ENCODE results near the gene NDRG2.

NDRG2 gene

DNA sequence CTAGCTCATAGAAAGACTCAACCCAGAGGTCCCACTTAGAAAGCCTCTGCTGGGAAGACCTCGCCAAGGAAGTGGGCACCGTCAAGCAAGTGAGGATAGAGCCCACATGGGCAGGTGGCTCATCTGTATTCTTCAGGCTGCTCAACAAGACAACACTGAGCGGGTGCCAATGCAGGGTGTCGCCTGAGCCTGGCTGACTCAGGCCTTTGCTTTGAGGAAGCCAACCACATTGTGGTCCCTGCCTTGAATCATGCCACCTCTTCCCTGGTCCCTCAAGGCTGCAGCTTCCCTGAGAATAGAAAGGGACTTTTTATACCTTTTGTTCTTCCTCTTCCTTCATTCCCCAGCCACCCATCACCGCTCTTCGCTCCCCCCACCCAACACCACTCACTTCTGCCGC, 11.9 kb upstream of the NDRG2 start:
- DNase-seq (ENCODE audit: low read depth in 1 of 2, low spot score in 1 of 2): no peak

DNA sequence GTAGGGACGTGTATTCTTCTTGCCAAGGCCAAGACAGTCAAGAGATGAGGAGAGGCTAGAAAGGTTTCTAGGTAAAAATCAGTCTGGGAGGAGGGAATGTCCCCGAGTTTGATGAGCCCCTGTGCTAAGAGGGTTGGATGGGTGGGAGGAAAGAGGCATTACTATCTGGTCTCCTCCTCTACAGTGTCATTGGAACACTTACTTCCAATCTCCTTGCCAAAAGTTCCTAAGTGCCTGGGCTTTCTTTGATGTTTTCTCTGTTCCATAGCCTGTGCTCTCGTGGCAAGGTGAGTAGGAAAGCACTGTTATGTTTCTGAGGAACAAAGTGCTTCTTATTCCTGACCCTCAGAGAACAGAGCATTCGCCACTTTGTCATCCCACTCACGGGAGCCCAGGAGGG, 9.8 kb upstream of the NDRG2 start, which contains the start of gene RNASE13:
TSS of gene RNASE13 (minus strand) at position 101 of the 400 bp plus-strand sequence. CDS start 519 bp downstream, outside the sequence.
- no peak for DNase-seq (ENCODE audit: low read depth in 1 of 2, low spot score in 1 of 2)

DNA sequence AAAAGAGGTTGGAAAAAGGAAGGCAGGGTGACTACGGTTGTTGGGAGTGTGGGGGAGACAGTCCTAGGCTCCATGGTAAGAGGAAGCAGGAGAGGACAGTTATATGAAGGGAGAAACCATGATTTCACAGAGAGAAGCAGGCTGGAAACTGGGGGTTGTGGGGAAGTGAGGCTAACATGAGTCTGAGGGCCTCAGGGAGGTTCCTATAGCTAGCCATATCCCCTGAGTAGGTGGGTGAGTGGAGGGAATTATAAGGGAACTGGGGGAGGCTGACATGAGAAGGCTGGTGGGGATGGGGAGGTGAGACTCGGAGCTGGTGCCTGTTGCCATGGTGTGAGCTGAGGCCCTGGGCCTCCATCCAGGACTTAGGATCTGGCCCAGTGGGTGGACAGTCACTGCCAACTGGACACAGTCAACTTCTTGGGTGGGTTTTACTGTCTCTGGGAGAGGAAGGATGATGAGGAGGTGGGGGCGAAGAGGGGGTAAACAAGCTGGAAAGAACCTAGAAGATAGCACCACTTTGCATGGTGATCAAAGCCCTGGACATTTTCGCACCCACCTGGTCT, 8.4 kb upstream of the NDRG2 start:
- DNase-seq (ENCODE audit: low read depth in 1 of 2, low spot score in 1 of 2): no peak

DNA sequence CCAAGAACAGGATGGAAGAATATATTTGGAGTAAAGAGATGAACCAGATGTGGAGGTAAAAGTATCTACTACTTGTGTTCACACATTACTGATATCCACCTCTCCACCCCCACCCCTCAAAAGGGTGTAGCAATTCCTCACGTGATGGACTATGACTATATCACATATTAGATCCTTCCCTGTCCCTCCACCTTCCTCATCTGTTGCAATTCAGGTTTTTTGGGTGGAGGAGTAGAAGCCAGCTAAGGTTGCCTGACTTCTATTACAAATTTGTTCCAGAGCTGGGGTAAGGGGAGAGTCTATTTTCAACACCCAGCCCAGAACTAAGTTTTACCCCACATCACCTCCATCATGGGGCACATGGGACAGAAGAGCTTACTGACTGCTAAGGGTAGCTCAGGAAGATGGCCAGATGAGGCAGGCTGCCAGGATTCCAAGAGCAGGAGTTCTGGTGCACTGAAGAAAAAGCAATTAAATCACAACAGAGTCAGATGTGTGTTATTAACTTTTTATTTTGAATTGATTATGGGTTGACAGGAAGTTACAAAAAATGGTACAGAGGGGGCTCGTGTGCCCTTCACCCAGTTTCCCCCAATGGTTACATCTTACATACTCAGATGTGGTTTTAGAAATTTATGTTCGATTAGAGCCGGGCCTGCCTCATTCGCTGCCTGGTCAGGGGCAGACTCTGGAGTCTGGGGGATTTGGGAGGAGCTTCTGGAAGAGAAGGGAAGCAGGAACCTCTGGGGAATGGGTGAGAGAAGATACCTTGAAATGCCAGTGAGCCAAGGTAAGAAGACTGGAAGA, 7.7 kb upstream of the NDRG2 start:
- DNase-seq (ENCODE audit: low read depth in 1 of 2, low spot score in 1 of 2): no peak

DNA sequence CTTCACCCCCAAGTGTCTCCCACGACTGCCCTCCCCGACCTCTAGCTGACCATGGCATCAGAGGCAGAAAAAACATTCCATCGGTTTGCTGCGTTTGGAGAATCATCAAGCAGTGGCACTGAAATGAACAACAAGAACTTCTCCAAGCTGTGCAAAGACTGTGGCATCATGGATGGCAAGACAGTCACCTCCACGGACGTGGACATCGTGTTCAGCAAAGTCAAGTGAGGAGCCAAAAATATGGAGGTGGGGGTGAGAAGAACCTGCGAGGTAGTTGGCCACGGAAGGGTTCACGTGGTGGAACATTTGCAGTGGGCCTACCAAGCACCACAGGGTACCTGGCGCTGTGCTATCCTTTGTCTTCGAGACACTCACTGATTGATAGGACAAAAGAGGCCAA, 5.7 kb upstream of the NDRG2 start:
- no peak for DNase-seq (ENCODE audit: low read depth in 1 of 2, low spot score in 1 of 2)

DNA sequence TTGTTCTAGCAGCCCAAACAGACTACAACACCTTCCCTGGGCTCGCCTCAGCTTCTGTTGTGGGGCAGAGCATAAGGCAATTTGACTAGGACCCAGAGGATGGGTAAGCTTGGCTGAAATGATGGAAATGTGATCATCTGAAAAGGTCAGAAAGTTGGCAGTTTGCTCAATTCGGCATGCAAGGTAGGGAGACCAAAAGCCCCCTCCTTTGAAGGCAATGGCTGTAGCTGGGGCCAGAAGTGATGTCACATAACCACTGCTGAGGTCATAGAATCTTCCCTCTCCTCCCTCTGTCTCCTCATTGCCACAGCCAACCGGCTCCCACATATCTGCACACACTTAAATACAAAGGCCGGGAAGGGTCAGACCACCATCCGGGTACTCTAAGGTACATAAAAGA, 5.1 kb upstream of the NDRG2 start, which contains the start of gene TPPP2:
TSS of gene TPPP2 (plus strand) at position 301 of the 400 bp plus-strand sequence. CDS start 365 bp downstream, outside the sequence.
- DNase-seq (ENCODE audit: low read depth in 1 of 2, low spot score in 1 of 2): no peak

DNA sequence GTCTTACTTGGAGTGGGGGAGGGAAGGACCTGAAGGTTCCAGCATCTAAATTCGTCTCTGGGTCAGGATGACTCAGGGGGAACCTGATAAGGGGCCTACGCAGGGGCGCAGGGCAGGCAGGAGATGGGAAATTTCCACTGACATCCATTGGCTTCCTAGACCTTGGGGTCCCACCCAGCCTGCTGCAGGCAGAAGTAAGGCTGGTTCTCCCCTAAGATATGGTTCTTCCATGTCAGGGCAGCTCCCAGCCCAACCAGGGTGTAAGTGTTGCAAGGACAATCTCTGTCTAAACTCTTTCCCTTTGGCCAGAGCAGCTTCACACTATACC, 2.1 kb upstream of the NDRG2 start:
- no peak for DNase-seq (ENCODE audit: low read depth in 1 of 2, low spot score in 1 of 2)

DNA sequence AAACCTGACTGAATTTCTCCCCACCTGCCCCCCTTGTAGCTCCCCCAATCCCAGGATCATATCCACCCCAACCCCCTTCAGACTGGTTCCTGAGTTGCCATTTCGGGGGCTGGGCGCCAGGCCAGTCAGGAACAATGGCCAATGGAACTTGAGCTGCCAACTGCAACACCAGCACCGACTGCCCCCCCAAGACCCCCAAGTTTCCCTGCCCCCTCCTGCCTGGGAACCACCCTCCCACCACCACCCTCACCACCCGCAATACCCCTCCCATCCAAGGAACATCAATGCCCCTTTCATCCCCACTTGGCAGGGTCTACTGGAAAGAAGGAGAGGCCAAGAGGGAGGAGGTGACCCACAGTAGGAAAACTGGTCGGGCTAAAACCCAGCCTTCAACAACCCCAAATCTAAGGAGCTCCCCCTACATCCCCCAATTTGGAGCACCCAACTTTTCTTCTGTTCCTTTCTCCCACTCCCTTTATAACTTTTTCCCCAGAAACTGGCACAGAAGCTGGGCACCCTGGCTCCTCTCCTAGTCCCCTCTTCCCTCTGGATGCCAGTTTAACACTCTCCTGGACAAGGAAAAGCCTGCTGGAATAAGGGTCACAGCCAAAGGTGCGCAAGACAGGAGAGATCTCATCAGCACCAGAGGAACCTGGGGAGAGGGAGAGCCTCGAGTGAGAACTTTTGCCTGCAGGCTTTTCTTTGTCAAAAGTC, 1.6 kb upstream of the NDRG2 start:
- no peak for DNase-seq (ENCODE audit: low read depth in 1 of 2, low spot score in 1 of 2)

DNA sequence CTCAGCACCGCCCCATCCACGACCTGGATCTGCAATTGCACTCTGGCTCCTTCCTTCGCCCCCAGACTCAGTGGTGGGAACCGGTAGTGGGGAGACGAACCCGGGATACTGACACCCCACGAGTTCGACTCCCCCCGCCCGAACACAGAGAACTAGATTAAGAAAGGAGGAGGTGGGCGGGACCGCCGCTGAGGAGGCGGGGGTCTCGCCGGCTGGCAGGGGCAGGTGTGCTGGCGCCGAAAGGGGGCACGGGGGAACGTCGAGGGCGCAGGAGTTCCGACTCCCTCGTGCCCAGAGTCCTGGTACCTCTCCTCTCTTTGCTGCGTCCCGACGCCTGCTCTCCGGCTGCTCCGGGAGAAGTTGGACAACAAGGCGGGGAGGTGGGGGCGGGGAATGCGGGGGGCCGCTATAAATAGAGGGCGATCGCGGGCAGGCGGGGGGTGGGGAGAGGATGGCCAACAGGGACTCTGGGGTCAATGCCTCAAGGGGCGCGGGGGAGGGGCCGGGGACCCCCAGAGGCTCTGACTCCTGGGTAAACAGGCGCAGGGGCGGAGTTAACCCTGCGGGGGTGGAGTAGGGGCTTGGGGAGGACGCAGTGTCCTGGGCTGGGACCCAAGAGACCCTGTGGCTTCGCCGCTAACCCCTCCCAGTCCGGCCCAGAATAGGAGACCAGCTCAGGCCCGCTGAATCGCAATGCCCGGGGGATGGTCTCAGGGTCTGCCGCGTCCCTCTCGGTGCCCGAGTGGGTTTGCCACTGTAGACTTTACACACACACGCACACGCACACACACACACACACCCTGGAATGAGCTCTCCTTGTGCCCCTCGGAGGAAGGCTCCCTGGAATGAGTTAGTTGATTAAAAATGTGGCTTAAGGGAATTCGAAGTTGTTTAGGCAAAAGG, 761 bp upstream of the NDRG2 start:
- no peak for DNase-seq (ENCODE audit: low read depth in 1 of 2, low spot score in 1 of 2)

DNA sequence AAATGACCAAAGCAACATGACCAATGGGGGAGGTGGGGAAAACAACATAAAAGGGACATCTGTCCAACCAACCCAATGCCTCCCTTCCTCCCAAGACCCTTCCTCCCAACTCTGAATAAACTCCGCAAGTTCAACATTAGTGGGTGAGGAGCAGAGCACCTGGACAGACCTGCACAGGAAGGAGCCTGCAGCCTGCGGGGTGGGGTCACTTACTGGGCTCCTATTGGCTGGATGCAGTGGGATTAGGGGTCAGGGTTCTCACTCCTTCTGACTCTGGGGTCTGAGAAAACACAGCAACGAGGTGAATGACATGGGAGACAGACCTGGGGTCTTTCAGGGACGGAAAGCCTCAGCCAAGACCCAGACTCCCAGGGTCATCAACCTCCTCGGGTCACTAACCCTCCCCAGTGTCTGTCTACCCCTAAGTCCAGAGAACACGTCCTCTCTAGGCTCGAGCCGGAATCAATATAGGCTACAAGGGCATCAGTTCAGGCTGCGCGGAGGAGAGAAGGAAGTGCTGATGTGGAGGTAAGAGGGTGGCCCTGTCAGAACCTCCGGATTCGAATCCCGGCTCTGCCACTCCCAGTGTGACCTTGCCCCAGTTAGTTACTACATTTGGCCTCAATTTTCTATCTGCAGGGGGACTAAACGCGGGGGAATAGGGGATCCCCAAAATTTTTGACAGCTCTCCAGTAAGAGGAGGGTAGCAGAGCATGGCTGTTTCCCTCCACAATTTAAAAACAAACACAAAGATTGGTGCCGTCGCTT, 860 bp downstream of the NDRG2 start:
- DNase-seq (ENCODE audit: low read depth in 1 of 2, low spot score in 1 of 2): no peak

DNA sequence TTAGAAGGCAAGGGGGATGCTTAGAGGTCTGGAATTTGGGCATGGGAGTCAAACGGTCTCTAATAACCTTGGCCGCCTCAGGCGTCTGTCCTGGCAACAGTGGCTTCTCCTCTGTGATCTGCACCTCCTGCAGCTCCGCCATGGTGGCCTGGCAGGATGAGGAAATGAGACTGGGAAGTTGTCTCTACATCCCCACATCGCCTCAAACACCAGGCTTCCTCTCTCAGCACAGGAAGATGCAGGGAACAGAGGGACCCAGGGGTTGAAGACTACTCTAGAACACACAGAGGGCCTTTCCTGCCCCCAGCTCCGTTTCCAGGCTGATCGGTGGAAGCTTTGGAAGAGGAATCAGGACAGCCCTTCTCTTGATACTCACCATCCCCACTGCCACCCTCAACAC, 1.7 kb downstream of the NDRG2 start:
- DNase-seq (ENCODE audit: low read depth in 1 of 2, low spot score in 1 of 2): no peak

DNA sequence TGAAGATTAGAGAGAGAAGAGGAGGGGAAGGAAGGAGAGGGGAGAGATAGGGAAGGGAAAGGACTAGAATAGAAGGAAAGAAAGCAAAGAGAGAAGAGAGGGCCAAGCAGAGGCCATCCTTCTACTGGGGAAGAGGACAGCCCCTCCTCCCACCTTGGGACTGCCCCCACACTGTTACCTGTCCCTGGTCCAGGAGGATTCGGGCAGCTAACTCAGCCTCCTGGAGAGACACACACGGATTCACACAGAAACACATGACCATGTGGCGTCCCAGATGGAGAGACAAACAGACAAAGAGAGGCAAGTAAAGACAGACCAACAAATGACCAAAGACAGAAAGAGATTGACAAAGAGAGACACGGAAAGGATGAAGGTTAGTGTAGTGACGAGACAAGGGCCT, 2.2 kb downstream of the NDRG2 start:
- no peak for DNase-seq (ENCODE audit: low read depth in 1 of 2, low spot score in 1 of 2)

DNA sequence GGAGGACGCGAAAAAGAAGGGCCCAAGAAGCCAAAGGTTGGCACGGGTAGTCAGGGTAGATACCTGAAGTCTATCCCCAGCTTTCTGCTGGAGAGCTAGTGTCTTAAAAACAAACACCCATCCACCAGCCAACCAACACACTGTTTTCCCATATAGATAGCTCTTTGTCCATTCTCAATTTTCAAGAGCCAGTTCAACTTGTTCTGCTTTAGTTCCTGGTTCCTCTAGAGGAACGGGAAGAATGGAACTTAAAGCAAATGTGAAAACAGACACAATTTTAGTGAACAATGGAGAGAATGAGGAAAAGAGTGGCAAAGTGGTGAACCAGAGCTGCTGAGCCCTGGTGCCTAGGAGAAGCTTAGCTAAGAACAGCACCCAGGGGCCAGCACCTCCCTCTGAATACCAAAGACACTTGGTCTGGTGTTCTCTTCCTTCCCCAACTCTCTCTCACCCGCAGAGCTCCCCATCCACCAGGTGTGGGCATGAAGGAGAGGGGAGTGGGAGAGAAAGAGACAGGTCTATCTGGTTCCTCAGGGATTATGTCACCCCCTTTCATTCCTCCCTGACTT, 3.8 kb downstream of the NDRG2 start:
- DNase-seq (ENCODE audit: low read depth in 1 of 2, low spot score in 1 of 2): no peak

DNA sequence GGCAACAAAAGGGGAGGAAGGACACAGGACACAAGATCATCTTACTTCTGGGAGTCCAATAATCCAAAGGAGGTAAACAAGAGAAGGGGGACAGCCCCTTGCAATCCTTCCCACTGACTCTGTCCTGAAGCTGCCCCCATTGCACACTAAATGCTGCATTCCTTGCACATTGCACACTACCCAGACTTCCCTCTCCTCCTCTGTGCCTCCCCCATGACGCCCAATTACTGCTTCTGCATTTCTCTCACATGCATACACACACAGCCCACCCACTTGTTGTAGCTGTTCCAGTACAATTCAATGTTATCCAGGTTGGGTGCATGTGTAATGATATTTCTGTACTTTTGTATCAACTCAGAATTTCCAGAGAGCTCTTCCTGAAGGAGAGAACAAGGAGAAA, 5.5 kb downstream of the NDRG2 start:
- no peak for DNase-seq (ENCODE audit: low read depth in 1 of 2, low spot score in 1 of 2)

DNA sequence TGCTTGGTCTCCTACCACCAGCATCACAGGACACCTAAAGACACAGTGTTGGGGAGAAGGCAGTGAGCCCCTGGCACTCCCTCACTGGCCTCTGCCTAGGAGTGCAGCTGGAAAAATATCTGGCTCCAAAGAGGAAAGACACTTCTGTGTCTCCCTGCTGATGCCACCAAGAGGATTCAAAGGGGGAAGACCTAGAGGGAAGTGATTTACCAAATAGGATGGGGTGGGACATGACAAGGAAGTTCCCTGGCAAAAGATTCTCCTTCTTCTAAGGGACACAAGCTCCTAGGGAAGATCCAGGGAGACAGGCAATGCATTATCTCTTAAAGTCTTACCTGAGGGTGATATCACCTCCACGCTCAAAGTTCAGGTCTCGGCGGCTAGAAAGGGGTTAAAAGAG, 6.1 kb downstream of the NDRG2 start:
- no peak for DNase-seq (ENCODE audit: low read depth in 1 of 2, low spot score in 1 of 2)

DNA sequence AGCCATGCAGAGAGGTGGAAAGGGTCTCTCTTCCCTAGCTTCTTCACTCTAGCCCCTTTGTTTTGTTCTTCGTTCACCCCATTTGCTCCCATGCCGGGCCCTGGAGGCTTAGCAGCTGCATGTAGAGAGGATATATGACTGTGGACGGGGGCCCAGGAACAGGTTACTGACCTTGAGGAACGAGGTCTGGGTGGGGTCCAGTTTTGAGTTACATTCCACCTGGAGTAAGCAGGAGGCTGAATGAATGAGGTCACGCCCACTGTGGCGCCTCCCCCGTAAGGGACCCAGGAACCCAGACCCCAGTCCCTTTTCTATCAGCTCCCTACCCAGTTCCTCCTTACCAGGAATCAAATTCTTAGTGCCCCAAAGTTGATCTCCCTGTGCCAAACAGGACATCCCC, 6.6 kb downstream of the NDRG2 start:
- no peak for DNase-seq (ENCODE audit: low read depth in 1 of 2, low spot score in 1 of 2)

DNA sequence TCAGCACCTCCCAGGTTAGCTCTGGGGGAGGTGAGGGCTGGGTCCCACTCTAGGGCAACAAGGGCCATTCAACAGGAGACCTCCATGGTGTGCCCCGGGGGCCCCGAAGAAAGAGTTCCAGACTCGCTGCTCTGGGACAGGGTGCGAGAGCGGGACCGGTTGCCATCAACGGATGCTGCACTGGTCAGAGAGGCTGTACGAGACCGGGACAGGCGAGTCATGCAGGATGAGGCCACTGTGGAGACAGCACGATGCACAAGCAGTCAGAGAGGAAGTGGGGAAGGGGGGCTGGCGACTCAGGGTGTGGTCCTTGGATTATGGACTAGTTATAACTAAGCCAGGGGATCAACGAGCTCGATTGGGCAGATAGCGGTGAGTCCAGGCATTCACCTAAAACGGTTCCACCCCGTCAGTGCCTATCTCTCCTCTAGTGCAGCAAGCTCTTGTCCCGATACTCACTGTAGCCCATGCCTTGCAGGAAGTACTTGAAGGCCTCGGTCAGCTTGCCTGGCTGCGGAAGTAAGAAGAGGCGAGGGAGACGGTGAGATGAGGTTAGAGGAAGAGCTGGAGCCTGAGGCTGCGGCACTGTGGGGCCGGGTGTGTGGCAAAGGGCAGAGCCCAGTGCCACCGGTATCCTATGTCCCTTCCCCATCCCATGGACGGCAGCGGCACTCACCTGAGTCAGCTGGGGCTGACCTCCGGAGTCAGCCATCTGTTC, 7.2 kb downstream of the NDRG2 start:
- DNase-seq (ENCODE audit: low read depth in 1 of 2, low spot score in 1 of 2): no peak

DNA sequence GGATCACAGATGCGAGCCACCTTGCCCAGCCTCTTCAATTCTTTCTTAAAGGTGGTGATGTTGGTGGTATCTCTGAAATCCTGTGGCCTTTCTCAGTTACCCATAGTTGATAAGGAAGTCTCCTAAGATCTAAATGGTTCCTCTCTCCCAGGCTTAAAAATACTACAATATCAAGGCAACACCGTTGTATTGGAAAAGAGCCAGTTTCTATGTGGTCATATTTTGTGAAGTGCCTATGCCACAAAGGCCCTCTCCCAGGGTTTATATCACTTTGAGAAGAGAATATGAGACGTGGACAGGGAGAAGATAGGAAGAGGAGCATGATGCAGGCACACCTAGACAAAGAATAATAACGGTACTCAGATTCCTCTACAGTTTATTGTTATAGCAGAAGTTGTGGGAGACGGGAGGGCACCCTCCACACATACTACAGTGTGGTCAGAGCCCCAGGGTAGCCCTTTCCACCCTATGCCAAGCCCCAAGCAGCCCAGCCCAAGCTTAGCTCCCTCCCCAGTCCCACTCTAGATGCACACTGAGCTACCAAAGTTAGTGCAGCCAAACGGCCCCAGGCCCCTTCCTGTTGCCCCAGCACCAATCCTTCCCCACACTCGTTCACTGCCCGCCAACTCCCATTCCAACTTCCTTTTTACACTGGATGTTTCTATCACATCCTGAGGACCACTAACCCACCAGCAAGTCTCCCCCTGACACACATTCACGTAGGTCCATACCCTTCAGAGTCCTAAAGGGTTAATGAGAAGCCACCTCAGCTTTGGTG, 8.3 kb downstream of the NDRG2 start:
- no peak for DNase-seq (ENCODE audit: low read depth in 1 of 2, low spot score in 1 of 2)

DNA sequence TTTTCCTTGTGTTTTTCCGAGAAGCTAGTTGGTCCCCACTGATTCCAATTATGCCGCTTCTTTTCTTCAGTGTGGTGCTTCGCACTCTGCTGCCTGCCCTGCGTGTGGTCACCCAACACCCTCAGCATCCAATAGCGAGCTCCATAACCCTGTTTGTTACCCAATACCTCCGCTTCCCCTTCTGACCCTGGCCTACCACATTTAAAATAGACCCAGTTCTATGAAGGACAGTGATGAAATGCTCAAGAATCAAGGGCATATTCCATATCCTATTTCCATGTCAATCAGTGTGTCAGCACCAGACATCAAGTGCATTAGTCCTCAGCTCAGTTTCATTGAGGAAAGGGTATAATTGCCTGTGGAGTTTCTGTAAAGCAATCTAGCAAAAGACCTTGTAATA, 9.5 kb downstream of the NDRG2 start:
- no peak for DNase-seq (ENCODE audit: low read depth in 1 of 2, low spot score in 1 of 2)
